ENCODE measurements around the gene ERGIC3. TPM values are rescaled to one million over a fixed set of nuclear protein-coding genes. Genes with fewer than 3 reads are reported as not detected.

Gene ERGIC3
- polyA plus RNA-seq, 1 donor (not counting 4 experiments of a cell fraction or from before 2014, with no cell fraction given): 201 TPM

- H3K27ac ChIP-seq (ENCODE audit: control insufficient read depth, insufficient read depth, low read length): no peak overlapping the region
- no peak overlapping the region for H3K4me2 ChIP-seq (ENCODE audit: control insufficient read depth, extremely low read depth, insufficient read depth, low read depth, low read length)
- H3K4me1 ChIP-seq (ENCODE audit: control insufficient read depth, extremely low read depth, insufficient read depth, low read length): no peaks in the 10 kb centered on the region
- H4K20me1 ChIP-seq (ENCODE audit: control insufficient read depth, extremely low read depth, insufficient read depth, low read length): no peaks in the 10 kb centered on the region
- dilution Hi-C loops (cut with MboI; ENCODE audit: extremely low pct_ligation_motif_present, low sequenced_read_pairs): no loop called here
- H3K36me3 ChIP-seq (ENCODE audit: control insufficient read depth in 2 of 2, extremely low read depth in 1 of 2, insufficient read depth in 2 of 2, low read length in 2 of 2): peaks cover 23 to 29% of the 10 kb centered on the region in 2 experiments
- FAIRE-seq: no peak
- H3K4me3 ChIP-seq (ENCODE audit: control insufficient read depth in 2 of 3, extremely low read depth in 1 of 3, insufficient read depth in 2 of 3, low read depth in 1 of 3, low read length in 3 of 3): no peak overlapping the region
- no peak for TF ChIP-seq CTCF (optimal IDR thresholded peaks at IDR 0.05 in 1 of 3, IDR thresholded peaks at IDR 0.05 in 1 of 3, conservative IDR thresholded peaks at IDR 0.05 in 1 of 3; ENCODE audit: extremely low read depth in 1 of 3, insufficient read depth in 2 of 3, low read length in 3 of 3)
- no peak for TF ChIP-seq EZH2 (IDR thresholded peaks at IDR 0.05; ENCODE audit: low read length)
- no peak overlapping the region for H3K9ac ChIP-seq (ENCODE audit: control insufficient read depth, extremely low read depth, insufficient read depth, low read length)
- no peaks in the 10 kb centered on the region for H3K9me3 ChIP-seq (ENCODE audit: control insufficient read depth, low read depth, low read length)
- no peak for DNase-seq (ENCODE audit: low read depth, low spot score)
- no peaks in the 10 kb centered on the region for H3K79me2 ChIP-seq (ENCODE audit: control insufficient read depth, insufficient read depth, low read length)
- no peaks in the 10 kb centered on the region for H3K9me1 ChIP-seq (ENCODE audit: control insufficient read depth, extremely low read depth, insufficient read depth, low read length)
- H3K27me3 ChIP-seq (ENCODE audit: control insufficient read depth, extremely low read depth, insufficient read depth, low read length): no peaks in the 10 kb centered on the region
- no peak overlapping the region for H2AFZ ChIP-seq (ENCODE audit: control insufficient read depth, low read length)
Observed at GRCh38 chr20:35506179-35506578, 35.7 kb upstream of the ERGIC3 start.

DNA sequence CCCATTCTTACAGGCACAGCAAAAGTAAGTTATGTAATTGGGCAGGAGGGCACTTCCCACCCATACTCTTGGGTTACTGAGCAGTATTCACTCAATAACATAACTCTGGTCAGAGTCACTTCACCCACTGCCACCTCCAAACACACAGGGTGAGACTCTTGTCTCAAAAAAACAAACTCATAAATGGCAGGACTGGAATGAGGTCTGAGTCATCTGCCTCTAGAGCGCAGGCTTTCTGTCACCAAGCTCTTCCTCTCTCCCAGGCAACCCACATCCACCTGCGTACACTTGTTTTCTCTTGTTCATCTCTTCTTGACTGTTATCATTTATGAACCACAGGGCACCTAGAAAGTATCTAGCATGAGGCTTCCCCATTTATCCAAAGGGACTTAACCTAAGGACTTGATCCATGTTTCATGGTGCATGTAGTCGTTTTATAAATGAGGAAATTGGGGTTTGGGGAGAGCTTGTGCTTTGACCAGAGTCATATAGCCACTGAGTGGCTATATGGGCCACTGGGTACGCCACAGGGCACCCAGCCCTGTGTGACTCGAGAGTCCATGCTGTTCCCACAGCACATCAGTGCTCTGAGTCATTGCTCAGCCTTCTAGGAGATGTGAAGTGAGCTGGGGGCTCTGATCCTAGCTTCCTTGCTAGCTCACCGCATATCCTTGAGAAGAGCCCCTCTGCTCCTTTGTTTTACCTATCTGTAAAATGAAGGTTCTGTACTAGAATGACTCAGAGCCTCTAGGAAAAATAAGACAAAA is 34.8 kb upstream of the ERGIC3 start:
- Histone ChIP-seq H4K20me1 (ENCODE audit: control insufficient read depth, extremely low read depth, insufficient read depth, low read length) (no peaks in the 10 kb centered on the region), H3K79me2 (ENCODE audit: control insufficient read depth, insufficient read depth, low read length) (no peaks in the 10 kb centered on the region), H3K4me1 (ENCODE audit: control insufficient read depth, extremely low read depth, insufficient read depth, low read length) (no peaks in the 10 kb centered on the region), H3K4me3 (ENCODE audit: control insufficient read depth in 2 of 3, extremely low read depth in 1 of 3, insufficient read depth in 2 of 3, low read depth in 1 of 3, low read length in 3 of 3) (no peak overlapping the region), H3K4me2 (ENCODE audit: control insufficient read depth, extremely low read depth, insufficient read depth, low read depth, low read length) (no peak overlapping the region), H3K36me3 (ENCODE audit: control insufficient read depth in 2 of 2, extremely low read depth in 1 of 2, insufficient read depth in 2 of 2, low read length in 2 of 2) (peaks cover 28 to 30% of the 10 kb centered on the region in 2 experiments), H3K9me3 (ENCODE audit: control insufficient read depth, low read depth, low read length) (no peaks in the 10 kb centered on the region), H3K27ac (ENCODE audit: control insufficient read depth, insufficient read depth, low read length) (no peak overlapping the region), H2AFZ (ENCODE audit: control insufficient read depth, low read length) (no peak overlapping the region), H3K27me3 (ENCODE audit: control insufficient read depth, extremely low read depth, insufficient read depth, low read length) (no peaks in the 10 kb centered on the region), H3K9ac (ENCODE audit: control insufficient read depth, extremely low read depth, insufficient read depth, low read length) (no peak overlapping the region), H3K9me1 (ENCODE audit: control insufficient read depth, extremely low read depth, insufficient read depth, low read length) (no peaks in the 10 kb centered on the region)
- DNase-seq (ENCODE audit: low read depth, low spot score): no peak
- no peak for FAIRE-seq
- dilution Hi-C loops (cut with MboI; ENCODE audit: extremely low pct_ligation_motif_present, low sequenced_read_pairs): no loop called here
- TF ChIP-seq EZH2 (IDR thresholded peaks at IDR 0.05; ENCODE audit: low read length) (no peak), CTCF (optimal IDR thresholded peaks at IDR 0.05 in 1 of 3, IDR thresholded peaks at IDR 0.05 in 1 of 3, conservative IDR thresholded peaks at IDR 0.05 in 1 of 3; ENCODE audit: extremely low read depth in 1 of 3, insufficient read depth in 2 of 3, low read length in 3 of 3) (no peak)

Data from keratinocyte (primary cell).